Endothelial cell (in vitro differentiated cells): ENCODE data around the gene HSPA9. TPM values are rescaled to one million over a fixed set of nuclear protein-coding genes. Genes with fewer than 3 reads are reported as not detected.

ENCODE experiments used
- DNase-seq: peaks from one replicate; pipeline ENCODE4 v3.0.0; 2021; ENCODE audit warnings: low spot score
- H3K27ac Mint-ChIP-seq: one replicate; pipeline ENCODE4 v1.8.0; 2021; ENCODE audit warnings: mixed read lengths, inconsistent platforms; ENCODE audit not compliant: unreplicated experiment
- H3K27me3 Mint-ChIP-seq: one replicate; pipeline ENCODE4 v1.8.0; 2021; ENCODE audit warnings: mild to moderate bottlenecking, moderate library complexity, mixed read lengths, inconsistent platforms; ENCODE audit not compliant: unreplicated experiment
- H3K36me3 Mint-ChIP-seq: one replicate; pipeline ENCODE4 v1.8.0; 2021; ENCODE audit warnings: mild to moderate bottlenecking, low read depth, mixed read lengths, inconsistent platforms; ENCODE audit not compliant: unreplicated experiment
- H3K4me1 Mint-ChIP-seq: one replicate; pipeline ENCODE4 v1.8.0; 2021; ENCODE audit warnings: mild to moderate bottlenecking, mixed read lengths, inconsistent platforms; ENCODE audit not compliant: unreplicated experiment
- H3K4me3 Mint-ChIP-seq: one replicate; pipeline ENCODE4 v1.8.0; 2021; ENCODE audit warnings: mild to moderate bottlenecking, mixed read lengths, inconsistent platforms; ENCODE audit not compliant: unreplicated experiment
- H3K9me3 Mint-ChIP-seq: one replicate; pipeline ENCODE4 v1.8.0; 2021; ENCODE audit warnings: mixed read lengths, inconsistent platforms; ENCODE audit not compliant: unreplicated experiment
- total RNA-seq: library from RNA; stranded (reverse); fragmentation: NEBNext Ultra II Directional; extraction: Animal tissue kit (Norgen Biotek cat#: 25700); gene quantifications from one replicate; pipeline ENCODE4 v1.2.1, GENCODE V29; 2021; ENCODE audit not compliant: unreplicated experiment
- TF ChIP-seq, protein P1 (sequence below): fragments of 200-600 bp; sonication (generic); IDR thresholded peaks from one replicate; pipeline ENCODE4 v1.5.0; 2021; ENCODE audit warnings: antibody characterized with exemption; ENCODE audit not compliant: unreplicated experiment

HSPA9 gene
- total RNA-seq, 1 donor from 2014 or later, result 128 TPM

DNA sequence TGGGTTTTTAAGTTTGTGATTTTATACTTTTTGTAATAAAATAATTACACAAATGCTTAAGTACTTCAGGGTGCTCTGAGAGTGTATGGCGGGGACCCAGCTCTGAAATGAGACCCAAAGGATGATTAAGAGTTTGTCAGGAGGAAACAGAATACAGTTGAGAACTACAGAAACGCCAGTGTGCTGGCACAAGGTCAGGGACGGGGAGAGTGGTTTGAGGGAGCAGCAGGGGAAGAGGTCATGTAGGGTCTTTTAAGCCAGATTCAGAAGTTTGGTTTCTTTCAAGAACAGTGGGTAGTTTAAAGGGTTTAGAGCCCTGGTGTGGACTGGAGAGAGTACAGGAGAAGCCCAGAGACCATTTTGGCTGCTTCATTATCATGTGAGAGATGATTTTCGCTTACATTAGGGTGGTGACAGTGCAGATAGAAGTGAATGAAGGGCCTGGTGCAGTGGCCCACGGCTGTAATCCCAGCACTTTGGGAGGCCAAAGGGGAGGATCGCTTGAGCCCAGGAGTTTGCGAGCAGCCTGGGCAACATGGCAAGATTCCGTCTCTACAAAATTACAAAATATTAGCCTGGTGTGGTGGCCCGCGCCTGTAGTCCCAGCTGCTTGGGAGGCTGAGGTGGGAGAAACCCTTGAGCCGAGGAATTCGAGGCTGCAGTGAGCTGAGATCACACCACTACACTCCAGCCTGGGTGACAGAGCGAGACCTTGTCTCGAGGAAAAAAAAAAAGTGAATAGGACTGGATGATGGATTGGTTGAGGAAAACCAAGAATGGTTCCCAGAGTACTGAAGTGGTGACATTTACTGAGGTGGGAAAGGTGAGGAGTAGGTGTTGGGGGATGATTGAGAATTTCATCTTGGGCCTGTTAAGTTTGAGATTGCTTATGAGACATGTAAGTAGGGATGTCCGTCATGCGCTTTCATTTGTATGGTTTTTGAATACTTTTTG is 30.7 kb downstream of the HSPA9 start:
- Mint-ChIP-seq H3K4me3 (peak overlapping the region; percentile 99), H3K27me3 (peaks cover 17% of the 10 kb centered on the region), H3K9me3 (no peaks in the 10 kb centered on the region), H3K36me3 (peaks cover 5% of the 10 kb centered on the region), H3K4me1 (peaks cover 41% of the 10 kb centered on the region), H3K27ac (peak overlapping the region; percentile 99)
- DNase-seq, result no peak
- TF ChIP-seq, protein P1, sequence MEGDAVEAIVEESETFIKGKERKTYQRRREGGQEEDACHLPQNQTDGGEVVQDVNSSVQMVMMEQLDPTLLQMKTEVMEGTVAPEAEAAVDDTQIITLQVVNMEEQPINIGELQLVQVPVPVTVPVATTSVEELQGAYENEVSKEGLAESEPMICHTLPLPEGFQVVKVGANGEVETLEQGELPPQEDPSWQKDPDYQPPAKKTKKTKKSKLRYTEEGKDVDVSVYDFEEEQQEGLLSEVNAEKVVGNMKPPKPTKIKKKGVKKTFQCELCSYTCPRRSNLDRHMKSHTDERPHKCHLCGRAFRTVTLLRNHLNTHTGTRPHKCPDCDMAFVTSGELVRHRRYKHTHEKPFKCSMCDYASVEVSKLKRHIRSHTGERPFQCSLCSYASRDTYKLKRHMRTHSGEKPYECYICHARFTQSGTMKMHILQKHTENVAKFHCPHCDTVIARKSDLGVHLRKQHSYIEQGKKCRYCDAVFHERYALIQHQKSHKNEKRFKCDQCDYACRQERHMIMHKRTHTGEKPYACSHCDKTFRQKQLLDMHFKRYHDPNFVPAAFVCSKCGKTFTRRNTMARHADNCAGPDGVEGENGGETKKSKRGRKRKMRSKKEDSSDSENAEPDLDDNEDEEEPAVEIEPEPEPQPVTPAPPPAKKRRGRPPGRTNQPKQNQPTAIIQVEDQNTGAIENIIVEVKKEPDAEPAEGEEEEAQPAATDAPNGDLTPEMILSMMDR, result no peak

DNA sequence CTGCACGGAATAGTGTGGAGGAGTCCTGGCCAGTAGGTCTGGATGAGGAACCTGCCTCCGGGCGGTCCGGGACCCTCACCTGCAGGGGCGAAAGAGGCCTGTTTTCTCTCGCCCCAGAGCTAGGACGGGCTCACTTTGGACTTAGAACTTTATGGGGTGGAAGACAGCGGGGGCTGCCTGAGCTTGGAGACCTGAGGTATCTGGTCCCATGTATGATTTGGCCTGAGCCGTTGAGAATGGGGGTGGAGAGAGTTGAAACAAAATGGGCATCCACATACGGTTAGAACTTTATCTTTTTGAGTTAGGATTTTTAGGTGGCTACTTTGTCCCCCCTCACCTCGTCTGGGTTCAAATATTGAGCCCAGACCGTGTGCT is 31.5 kb downstream of the HSPA9 start:
- Mint-ChIP-seq H3K36me3 (peaks cover 5% of the 10 kb centered on the region), H3K4me3 (peak overlapping the region; percentile 99), H3K9me3 (no peaks in the 10 kb centered on the region), H3K27ac (peak overlapping the region; percentile 99), H3K4me1 (peaks cover 41% of the 10 kb centered on the region), H3K27me3 (peaks cover 19% of the 10 kb centered on the region)
- TF ChIP-seq, protein P1, result no peak
- DNase-seq, result no peak

DNA sequence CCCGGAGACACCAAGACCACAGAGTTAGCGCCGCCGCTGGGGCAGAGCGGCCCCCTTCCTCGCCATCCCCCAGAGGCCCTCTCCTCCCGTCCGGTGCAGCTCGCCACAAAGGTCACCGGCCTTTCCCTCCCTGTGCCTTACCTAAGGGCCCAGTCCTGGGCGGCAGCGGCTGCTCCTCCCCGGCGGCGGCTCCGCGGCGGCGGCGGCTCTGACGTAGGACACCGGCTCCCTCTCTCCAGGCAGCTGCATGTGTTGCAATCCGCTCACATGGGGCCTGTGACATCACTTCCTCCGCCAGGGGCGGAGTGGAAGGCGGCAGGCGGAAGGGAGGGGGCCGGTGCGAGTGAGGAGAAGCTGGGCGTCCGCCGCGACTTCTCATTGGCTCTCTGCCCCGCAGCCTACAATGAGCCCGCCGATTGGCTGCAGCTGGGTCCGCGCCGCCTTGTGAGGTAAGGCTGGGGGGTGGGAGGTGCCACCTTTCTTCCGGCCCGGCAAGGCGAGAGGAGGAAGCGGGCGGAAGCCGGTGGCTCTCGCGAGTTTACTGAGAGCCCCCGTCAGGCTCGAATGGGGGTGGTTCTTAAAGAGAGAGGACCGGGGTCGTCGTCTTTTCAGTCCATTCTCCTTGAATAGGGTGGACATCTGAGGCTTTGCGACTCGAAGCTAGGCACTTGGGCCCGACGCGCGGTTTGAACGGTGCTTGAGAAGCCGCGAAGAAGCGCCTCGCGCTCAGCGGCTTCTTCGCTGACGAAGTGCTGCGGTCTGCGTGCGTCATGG is 32.1 kb downstream of the HSPA9 start, which contains the start of gene ETF1:
TSS of gene ETF1 (minus strand) at position 281 of the 774 bp plus-strand sequence. CDS start 318 bp downstream, outside the sequence.
- Mint-ChIP-seq H3K36me3 (peaks cover 5% of the 10 kb centered on the region), H3K27me3 (peaks cover 19% of the 10 kb centered on the region), H3K4me1 (peaks cover 40% of the 10 kb centered on the region), H3K27ac (peak within 1 kb of the TSS; percentile 99), H3K4me3 (peak within 1 kb of the TSS; percentile 99), H3K9me3 (no peaks in the 10 kb centered on the region)
- peak; percentile 99 for DNase-seq
- TF ChIP-seq, protein P1, result no peak

DNA sequence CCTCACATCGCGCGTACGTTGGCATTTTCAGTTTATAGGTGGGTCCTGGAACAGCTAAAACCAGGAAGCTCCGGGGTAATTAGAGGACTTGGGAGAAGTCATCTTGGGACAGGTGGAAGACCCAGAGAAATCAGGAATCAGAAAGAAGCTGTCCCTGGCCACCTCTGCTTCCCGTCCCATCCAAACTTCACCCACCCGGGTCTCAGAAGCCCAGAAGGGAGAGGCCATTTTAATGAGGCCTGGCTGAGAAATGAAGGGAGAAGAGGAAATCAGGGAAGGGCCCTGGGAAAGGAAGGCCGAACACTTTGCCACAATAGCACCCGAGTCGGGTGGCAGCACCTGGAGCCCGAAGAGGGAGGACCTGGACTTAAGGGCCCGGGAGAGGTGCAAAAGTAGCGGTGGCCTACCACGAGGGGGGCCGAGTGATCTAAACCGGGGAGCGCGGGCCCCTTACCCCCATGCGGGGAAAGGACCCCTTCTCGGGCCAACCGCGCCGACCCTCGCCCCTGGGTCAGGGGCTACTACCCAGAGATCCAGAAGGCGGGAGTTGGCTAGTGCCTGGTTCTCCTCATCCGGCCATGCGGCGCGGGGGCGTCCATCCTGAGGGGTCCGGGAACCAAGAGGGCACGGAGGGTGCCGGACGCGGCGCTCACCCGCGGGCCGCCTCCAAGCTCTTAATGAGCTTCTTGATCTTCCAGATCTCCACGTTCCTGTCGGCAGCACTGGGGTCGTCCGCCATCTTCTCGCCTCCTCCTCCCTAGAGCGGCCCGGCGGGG is 32.8 kb downstream of the HSPA9 start:
- H3K4me3 Mint-ChIP-seq, result peak overlapping the region; percentile 99
- H3K36me3 Mint-ChIP-seq, result peaks cover 5% of the 10 kb centered on the region
- TF ChIP-seq, protein P1, result no peak
- peak overlapping the region; percentile 99 for H3K27ac Mint-ChIP-seq
- no peak for DNase-seq
- peaks cover 20% of the 10 kb centered on the region for H3K27me3 Mint-ChIP-seq
- peaks cover 38% of the 10 kb centered on the region for H3K4me1 Mint-ChIP-seq
- no peaks in the 10 kb centered on the region for H3K9me3 Mint-ChIP-seq
